ENCODE results near the gene SLC27A6.

DNA sequence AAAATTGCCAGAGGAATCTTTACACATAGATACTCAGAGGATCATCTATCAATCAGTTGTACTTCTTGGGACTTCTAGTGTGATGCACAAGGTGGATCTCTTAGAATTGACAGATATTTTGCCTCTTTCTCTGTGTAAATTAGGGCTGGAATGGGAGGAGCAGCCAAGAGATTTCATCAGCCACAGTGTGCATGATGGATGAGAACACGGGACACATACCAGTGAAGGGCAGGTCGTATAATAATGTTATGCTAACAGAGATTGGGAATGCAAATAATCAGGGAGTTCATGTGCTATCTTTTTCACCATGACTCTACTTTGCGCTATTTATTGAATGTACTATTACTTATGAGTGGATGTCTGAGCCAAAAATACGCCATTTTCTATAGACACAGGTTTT is 86.0 kb downstream of the SLC27A6 start:
- TF ChIP-seq, protein P1, sequence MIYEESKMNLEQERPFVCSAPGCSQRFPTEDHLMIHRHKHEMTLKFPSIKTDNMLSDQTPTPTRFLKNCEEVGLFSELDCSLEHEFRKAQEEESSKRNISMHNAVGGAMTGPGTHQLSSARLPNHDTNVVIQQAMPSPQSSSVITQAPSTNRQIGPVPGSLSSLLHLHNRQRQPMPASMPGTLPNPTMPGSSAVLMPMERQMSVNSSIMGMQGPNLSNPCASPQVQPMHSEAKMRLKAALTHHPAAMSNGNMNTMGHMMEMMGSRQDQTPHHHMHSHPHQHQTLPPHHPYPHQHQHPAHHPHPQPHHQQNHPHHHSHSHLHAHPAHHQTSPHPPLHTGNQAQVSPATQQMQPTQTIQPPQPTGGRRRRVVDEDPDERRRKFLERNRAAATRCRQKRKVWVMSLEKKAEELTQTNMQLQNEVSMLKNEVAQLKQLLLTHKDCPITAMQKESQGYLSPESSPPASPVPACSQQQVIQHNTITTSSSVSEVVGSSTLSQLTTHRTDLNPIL (CRISPR knock-in tag; IDR thresholded peaks at IDR 0.05; ENCODE audit: low read depth): no peak
- no peak for TF ChIP-seq TCF4 (CRISPR knock-in tag; IDR thresholded peaks at IDR 0.05; ENCODE audit: borderline replicate concordance)
- no peak for TF ChIP-seq ARNTL (CRISPR knock-in tag; IDR thresholded peaks at IDR 0.05; ENCODE audit: borderline replicate concordance, low read depth)
- TF ChIP-seq ZNF565 (CRISPR knock-in tag; conservative IDR thresholded peaks at IDR 0.05; ENCODE audit: low read depth): no peak
- no peak for TF ChIP-seq BACH2 (CRISPR knock-in tag; IDR thresholded peaks at IDR 0.05; ENCODE audit: borderline replicate concordance)
- no peak for TF ChIP-seq ZFP3 (CRISPR knock-in tag; IDR thresholded peaks at IDR 0.05)
- TF ChIP-seq GLIS3 (CRISPR knock-in tag; IDR thresholded peaks at IDR 0.05): no peak
- TF ChIP-seq ESRRG (CRISPR knock-in tag; IDR thresholded peaks at IDR 0.05): no peak
- TF ChIP-seq, protein P2, sequence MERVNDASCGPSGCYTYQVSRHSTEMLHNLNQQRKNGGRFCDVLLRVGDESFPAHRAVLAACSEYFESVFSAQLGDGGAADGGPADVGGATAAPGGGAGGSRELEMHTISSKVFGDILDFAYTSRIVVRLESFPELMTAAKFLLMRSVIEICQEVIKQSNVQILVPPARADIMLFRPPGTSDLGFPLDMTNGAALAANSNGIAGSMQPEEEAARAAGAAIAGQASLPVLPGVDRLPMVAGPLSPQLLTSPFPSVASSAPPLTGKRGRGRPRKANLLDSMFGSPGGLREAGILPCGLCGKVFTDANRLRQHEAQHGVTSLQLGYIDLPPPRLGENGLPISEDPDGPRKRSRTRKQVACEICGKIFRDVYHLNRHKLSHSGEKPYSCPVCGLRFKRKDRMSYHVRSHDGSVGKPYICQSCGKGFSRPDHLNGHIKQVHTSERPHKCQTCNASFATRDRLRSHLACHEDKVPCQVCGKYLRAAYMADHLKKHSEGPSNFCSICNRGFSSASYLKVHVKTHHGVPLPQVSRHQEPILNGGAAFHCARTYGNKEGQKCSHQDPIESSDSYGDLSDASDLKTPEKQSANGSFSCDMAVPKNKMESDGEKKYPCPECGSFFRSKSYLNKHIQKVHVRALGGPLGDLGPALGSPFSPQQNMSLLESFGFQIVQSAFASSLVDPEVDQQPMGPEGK (CRISPR knock-in tag; IDR thresholded peaks at IDR 0.05; ENCODE audit: borderline replicate concordance): no peak

Data from SK-N-SH treated with all-trans-retinoic acid at 6 μM for 48 hours (cell line).